ENCODE data around the gene SPRED2.

The SPRED2 gene

DNA sequence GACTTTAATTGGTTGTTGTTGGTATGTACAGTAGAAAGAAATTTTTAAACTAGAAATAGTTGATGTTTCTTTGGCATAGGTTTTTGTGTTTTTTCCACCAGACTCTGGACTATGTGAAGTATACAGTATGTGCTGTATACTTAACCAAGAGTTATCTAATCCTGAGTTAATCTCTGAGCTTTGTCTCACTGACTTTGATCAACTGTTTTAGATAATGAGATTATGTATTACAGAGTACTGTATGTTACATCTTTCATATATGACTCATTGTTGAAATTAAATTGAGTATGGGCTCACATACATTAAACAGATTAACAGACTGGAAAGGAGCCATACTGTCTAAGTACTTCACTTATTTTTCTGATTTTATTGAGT, 166.7 kb downstream of the SPRED2 start:
- DNase-seq: no peak

DNA sequence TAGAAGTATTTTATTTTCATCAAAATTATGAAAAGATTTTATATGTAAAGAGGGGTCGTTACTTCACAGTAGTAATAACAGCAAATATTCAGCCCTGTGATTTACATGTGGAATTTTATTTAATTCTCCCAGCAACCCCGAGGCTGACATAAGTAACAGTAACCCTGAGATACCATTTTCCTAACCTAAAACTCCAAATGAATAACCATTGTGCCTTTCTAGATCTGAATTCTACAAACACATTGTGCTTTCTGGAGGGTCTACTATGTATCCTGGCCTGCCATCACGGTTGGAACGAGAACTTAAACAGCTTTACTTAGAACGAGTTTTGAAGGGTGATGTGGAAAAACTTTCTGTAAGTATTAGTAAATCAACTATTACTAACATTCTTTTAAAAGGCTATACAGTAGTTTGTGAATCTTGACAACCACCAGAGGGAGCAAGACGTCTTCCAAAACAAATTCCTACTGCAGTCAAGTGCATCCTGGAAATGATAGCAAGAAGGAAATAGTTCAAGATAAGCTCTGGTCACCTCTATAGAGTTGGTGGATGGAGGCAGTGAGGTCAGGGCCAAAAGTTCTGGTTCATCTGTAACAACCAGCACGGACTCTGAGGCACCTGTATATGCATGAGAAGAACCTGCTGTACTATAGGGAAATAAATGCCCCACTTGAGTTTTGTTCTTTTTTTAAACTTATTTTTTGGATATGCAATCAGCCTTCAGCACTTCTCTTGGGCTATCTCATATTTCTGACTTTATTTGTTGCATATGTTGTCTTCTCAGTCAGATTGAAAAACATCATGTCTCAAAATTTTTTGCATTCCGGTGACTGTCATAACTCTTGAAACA, 167.4 kb downstream of the SPRED2 start:
- DNase-seq: peak; percentile 87

DNA sequence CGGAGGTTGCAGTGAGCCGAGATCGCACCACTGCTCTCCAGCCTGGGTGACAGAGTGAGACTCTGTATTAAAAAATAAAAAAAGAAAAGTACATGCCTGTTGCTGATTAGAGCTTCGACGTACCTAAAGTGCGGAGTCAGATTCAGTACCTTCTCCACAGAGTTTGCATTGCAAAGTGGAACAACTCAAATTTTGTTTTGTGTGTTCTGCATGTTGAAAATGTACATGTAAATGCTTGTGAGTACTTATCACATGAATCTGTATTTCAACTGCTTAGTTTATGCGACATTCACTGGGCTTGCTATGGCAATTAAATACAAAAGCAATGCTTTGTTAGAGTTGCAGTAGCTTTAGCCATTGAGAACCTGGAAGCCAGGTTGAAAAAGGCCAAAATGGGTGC, 168.4 kb downstream of the SPRED2 start:
- no peak for DNase-seq

DNA sequence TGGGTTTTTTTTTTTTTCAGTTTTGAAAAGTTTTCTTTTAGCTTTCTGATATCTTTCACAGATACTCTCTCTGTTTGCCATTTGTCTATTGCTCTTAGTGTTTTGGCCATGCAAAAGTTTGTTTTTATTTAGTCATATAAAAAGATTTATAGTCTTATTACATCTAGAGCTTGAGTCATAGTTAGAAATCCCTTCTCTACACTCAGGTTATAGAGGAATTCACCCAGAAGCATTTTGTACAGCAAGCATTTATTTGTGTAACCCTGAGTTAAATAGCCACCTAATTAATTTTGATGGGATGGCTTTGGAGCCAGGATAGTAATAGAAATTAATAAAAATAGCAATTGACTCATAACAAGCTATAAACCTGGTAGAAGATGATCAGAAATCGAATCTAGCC, 169.1 kb downstream of the SPRED2 start:
- no peak for DNase-seq

DNA sequence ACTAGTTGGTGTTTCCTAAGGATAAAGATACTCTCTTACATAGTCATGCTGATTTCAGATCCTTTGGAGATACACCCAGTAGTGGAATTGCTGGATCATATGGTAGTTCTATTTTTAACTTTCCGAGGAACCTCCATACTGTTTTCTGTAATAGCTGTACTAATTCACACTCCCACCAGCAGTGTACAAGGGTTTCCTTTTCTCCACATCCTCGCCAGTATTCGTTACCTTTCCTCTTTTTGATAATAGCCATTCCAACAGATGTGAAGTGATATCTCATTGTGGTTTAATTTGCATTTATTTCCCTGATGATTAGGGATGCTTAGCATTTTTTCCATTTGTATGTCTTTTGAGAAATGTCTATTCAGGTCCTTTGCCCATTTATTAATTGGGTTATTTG, 170.7 kb downstream of the SPRED2 start:
- DNase-seq: no peak
